HepG2 (cell line): ENCODE data around the gene ADGRB2. TPM values are rescaled to one million over a fixed set of nuclear protein-coding genes. Genes with fewer than 3 reads are reported as not detected.
A peak's percentile ranks its signal among the peaks of the same experiment; 100 is the strongest.

ENCODE experiments used
- ETV5 ChIP-seq: IDR thresholded peaks from 2 replicates; pipeline ENCODE4 v1.6.1; 2018; ENCODE audit warnings: missing biosample characterization, missing genetic modification reagents, inconsistent platforms, borderline replicate concordance
- GATAD1 ChIP-seq: IDR thresholded peaks from 2 replicates; pipeline ENCODE4 v1.6.1; 2016; ENCODE audit warnings: missing genetic modification reagents, missing compliant biosample characterization
- GATAD2A ChIP-seq: IDR thresholded peaks from 2 replicates; pipeline ENCODE4 v1.6.1; 2016
- IRX3 ChIP-seq: sonication (generic); formaldehyde crosslinking; IDR thresholded peaks from 2 replicates; pipeline ENCODE4 v1.8.1; 2023; ENCODE audit warnings: mild to moderate bottlenecking, low read depth, missing genetic modification reagents, borderline replicate concordance
- MLXIP ChIP-seq: sonication (generic); formaldehyde crosslinking; IDR thresholded peaks from 2 replicates; pipeline ENCODE4 v1.9.0; 2021; ENCODE audit warnings: missing genetic modification reagents, borderline replicate concordance
- NCOA5 ChIP-seq: sonication (generic); formaldehyde crosslinking; IDR thresholded peaks from 2 replicates; pipeline ENCODE4 v1.4.0; 2020; ENCODE audit warnings: missing genetic modification reagents
- TRIM24 ChIP-seq: sonication (generic); formaldehyde crosslinking; IDR thresholded peaks from 2 replicates; pipeline ENCODE4 v1.8.0; 2022; ENCODE audit warnings: mild to moderate bottlenecking, missing genetic modification reagents
- YEATS2 ChIP-seq: sonication (generic); formaldehyde crosslinking; IDR thresholded peaks from 2 replicates; pipeline ENCODE4 v1.4.0; 2020; ENCODE audit warnings: missing genetic modification reagents, borderline replicate concordance
- ZC3H4 ChIP-seq: sonication (generic); formaldehyde crosslinking; IDR thresholded peaks from 2 replicates; pipeline ENCODE4 v1.4.0; 2020; ENCODE audit warnings: missing genetic modification reagents, borderline replicate concordance
- ZFP37 ChIP-seq: sonication (generic); formaldehyde crosslinking; IDR thresholded peaks from 2 replicates; pipeline ENCODE4 v1.4.0; 2020; ENCODE audit warnings: missing genetic modification reagents, borderline replicate concordance
- ZGPAT ChIP-seq: IDR thresholded peaks from 2 replicates; pipeline ENCODE4 v1.6.1; 2016; ENCODE audit warnings: mild to moderate bottlenecking
- ZNF577 ChIP-seq: sonication (generic); formaldehyde crosslinking; IDR thresholded peaks from 2 replicates; pipeline ENCODE4 v1.4.0; 2020; ENCODE audit warnings: mild to moderate bottlenecking, low read depth, missing genetic modification reagents, borderline replicate concordance
- ZNF720 ChIP-seq: sonication (generic); formaldehyde crosslinking; IDR thresholded peaks from 2 replicates; pipeline ENCODE4 v1.4.0; 2020; ENCODE audit warnings: missing genetic modification reagents
- polyA plus RNA-seq, 8 experiments: library from polyadenylated mRNA; depleted of rRNA in 3 of 8; stranded (reverse) in 7 of 8; unstranded in 1 of 8; fragments of >200 nt; fragmentation: Illumina TruSeq in 4 of 8; extraction: Trizol in 4 of 8; gene quantifications; 2 replicates each; pipeline versions ENCODE4 v1.2.1 to v1.2.3, GENCODE V29; 2011 to 2016; ENCODE audit warnings: low read depth in 4 of 8, missing spikeins in 1 of 8, mixed read lengths in 1 of 8; ENCODE audit not compliant: insufficient read depth in 1 of 8
- total RNA-seq, 5 experiments: library from RNA; depleted of rRNA; stranded (reverse); fragments of >200 nt; fragmentation: Illumina TruSeq; extraction: Trizol; gene quantifications; 2 replicates each; pipeline ENCODE4 v1.2.3, GENCODE V29; 2016; ENCODE audit warnings: low read depth in 1 of 5
- TF ChIP-seq, protein P1 (sequence below): sonication (generic); formaldehyde crosslinking; conservative IDR thresholded peaks from 2 replicates; pipeline ENCODE4 v1.8.0; 2022; ENCODE audit warnings: low read depth, missing genetic modification reagents
- TF ChIP-seq, protein P2 (sequence below), 2 experiments: sonication (generic) in 1 of 2; formaldehyde crosslinking in 1 of 2; IDR thresholded peaks; 2 replicates each; pipeline versions ENCODE4 v1.4.0 to v1.6.1; 2016 to 2020; ENCODE audit warnings: borderline replicate concordance in 1 of 2, low read depth in 1 of 2, mild to moderate bottlenecking in 1 of 2, missing genetic modification reagents in 1 of 2
- TF ChIP-seq, protein P3 (sequence below): sonication (generic); formaldehyde crosslinking; IDR thresholded peaks from 2 replicates; pipeline ENCODE4 v1.4.0; 2020; ENCODE audit warnings: missing genetic modification reagents

The ADGRB2 gene
- total and polyA plus RNA-seq, 2 of the 13 experiments (the other 11 are each of a cell fraction or from before 2014, with no cell fraction given): 0.03 to 0.09 TPM

- TF ChIP-seq, protein P1, sequence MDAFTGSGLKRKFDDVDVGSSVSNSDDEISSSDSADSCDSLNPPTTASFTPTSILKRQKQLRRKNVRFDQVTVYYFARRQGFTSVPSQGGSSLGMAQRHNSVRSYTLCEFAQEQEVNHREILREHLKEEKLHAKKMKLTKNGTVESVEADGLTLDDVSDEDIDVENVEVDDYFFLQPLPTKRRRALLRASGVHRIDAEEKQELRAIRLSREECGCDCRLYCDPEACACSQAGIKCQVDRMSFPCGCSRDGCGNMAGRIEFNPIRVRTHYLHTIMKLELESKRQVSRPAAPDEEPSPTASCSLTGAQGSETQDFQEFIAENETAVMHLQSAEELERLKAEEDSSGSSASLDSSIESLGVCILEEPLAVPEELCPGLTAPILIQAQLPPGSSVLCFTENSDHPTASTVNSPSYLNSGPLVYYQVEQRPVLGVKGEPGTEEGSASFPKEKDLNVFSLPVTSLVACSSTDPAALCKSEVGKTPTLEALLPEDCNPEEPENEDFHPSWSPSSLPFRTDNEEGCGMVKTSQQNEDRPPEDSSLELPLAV (CRISPR knock-in tag): no peak
- TF ChIP-seq MLXIP (CRISPR knock-in tag) (no peak), NCOA5 (no peak), GATAD2A (CRISPR knock-in tag) (peak; percentile 95), ZFP37 (CRISPR knock-in tag) (no peak), YEATS2 (0 out of 2 replicates have a peak, but pooled peaks have one; percentile 36), GATAD1 (CRISPR knock-in tag) (peak; percentile 31; the same call in 1 of the 2 replicates), ZC3H4 (CRISPR knock-in tag) (no peak), ETV5 (peak; percentile 52; the same call in 1 of the 2 replicates), TRIM24 (CRISPR knock-in tag) (no peak), ZNF720 (CRISPR knock-in tag) (no peak), ZGPAT (CRISPR knock-in tag) (peak; percentile 93), IRX3 (CRISPR knock-in tag) (no peak), ZNF577 (CRISPR knock-in tag) (no peak)
- TF ChIP-seq, protein P2, sequence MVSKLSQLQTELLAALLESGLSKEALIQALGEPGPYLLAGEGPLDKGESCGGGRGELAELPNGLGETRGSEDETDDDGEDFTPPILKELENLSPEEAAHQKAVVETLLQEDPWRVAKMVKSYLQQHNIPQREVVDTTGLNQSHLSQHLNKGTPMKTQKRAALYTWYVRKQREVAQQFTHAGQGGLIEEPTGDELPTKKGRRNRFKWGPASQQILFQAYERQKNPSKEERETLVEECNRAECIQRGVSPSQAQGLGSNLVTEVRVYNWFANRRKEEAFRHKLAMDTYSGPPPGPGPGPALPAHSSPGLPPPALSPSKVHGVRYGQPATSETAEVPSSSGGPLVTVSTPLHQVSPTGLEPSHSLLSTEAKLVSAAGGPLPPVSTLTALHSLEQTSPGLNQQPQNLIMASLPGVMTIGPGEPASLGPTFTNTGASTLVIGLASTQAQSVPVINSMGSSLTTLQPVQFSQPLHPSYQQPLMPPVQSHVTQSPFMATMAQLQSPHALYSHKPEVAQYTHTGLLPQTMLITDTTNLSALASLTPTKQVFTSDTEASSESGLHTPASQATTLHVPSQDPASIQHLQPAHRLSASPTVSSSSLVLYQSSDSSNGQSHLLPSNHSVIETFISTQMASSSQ (IDR thresholded peaks at IDR 0.05; ENCODE audit: low read depth): no peak
- TF ChIP-seq, protein P2 (CRISPR knock-in tag; IDR thresholded peaks at IDR 0.05; ENCODE audit: borderline replicate concordance): peak; percentile 85
- TF ChIP-seq, protein P3, sequence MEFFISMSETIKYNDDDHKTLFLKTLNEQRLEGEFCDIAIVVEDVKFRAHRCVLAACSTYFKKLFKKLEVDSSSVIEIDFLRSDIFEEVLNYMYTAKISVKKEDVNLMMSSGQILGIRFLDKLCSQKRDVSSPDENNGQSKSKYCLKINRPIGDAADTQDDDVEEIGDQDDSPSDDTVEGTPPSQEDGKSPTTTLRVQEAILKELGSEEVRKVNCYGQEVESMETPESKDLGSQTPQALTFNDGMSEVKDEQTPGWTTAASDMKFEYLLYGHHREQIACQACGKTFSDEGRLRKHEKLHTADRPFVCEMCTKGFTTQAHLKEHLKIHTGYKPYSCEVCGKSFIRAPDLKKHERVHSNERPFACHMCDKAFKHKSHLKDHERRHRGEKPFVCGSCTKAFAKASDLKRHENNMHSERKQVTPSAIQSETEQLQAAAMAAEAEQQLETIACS (CRISPR knock-in tag): no peak
These were observed 62.9 kb downstream of the ADGRB2 start (continued) for GRCh38 chr1:31701091-31701736.
